GM19395 (cell line): Measurements from ENCODE around the gene TMEM252.

Source experiments
- ATAC-seq: cut with Tn5 transposase; IDR thresholded peaks from one replicate; pipeline ENCODE4 v1.9.1; 2021; ENCODE audit warnings: mild to moderate bottlenecking, moderate library complexity; ENCODE audit not compliant: unreplicated experiment

Gene TMEM252

GRCh38 chr9:68540712-68541535, at the start of gene TMEM252:
Gene TMEM252 (minus strand): TSS chr9:68540883. CDS start chr9:68540814, 69 bp downstream.
- no peak for ATAC-seq

- no peak for ATAC-seq
Measured at GRCh38 chr9:68585034-68585761, 44.5 kb upstream of the TMEM252 start.

- no peak for ATAC-seq
Measured at GRCh38 chr9:68584189-68585033, 43.7 kb upstream of the TMEM252 start.

- no peak for ATAC-seq
Measured at GRCh38 chr9:68581696-68582095, 41.0 kb upstream of the TMEM252 start.

- ATAC-seq, result peak; percentile 86
Measured at GRCh38 chr9:68577774-68578591, 37.3 kb upstream of the TMEM252 start.

GRCh38 chr9:68575817-68576216, 35.1 kb upstream of the TMEM252 start:
- ATAC-seq, result no peak

- no peak for ATAC-seq
Measured at GRCh38 chr9:68574150-68574549, 33.5 kb upstream of the TMEM252 start.

GRCh38 chr9:68567565-68567964, 26.9 kb upstream of the TMEM252 start:
- no peak for ATAC-seq

GRCh38 chr9:68562461-68562860, 21.8 kb upstream of the TMEM252 start:
- ATAC-seq, result no peak

- peak; percentile 69 for ATAC-seq
Measured at GRCh38 chr9:68560071-68560844, 19.6 kb upstream of the TMEM252 start.

GRCh38 chr9:68558545-68558944, 17.9 kb upstream of the TMEM252 start:
- no peak for ATAC-seq

- ATAC-seq, result no peak
Measured at GRCh38 chr9:68555437-68556150, 14.9 kb upstream of the TMEM252 start.

- ATAC-seq, result no peak
Measured at GRCh38 chr9:68552700-68553476, 12.2 kb upstream of the TMEM252 start.

- ATAC-seq, result no peak
Measured at GRCh38 chr9:68551191-68551590, 10.5 kb upstream of the TMEM252 start.

GRCh38 chr9:68548241-68548640, 7.6 kb upstream of the TMEM252 start:
- ATAC-seq, result no peak

GRCh38 chr9:68547417-68547816, 6.7 kb upstream of the TMEM252 start:
- no peak for ATAC-seq

- ATAC-seq, result peak; percentile 85
Measured at GRCh38 chr9:68546596-68547390, 6.1 kb upstream of the TMEM252 start.
